ENCODE results near the gene MFSD8. TPM values are rescaled to one million over a fixed set of nuclear protein-coding genes. Genes with fewer than 3 reads are reported as not detected.

Gene MFSD8
- total RNA-seq, 1 donor from 2014 or later = 20.9 TPM

DNA sequence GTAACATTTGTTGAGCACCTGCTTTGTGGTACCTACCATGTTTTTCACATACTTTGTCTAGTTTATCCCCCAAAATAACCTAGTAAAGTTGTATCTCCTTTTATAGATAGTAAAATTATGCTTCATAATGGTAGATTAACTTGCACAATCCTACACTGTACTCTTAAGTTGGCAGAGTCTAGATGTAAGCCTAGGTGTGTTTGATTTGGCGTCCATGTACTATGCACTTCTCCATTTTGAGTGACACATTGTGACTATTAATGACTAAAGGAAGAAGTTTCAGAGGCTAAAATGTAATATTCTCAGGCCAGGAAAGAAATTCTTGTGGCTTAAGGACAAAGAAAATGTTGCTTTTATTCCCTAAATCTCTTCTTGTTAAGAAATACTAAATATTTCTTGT, 68.9 kb downstream of the MFSD8 start:
- DNase-seq (no peak), ATAC-seq (no peak)
- Histone ChIP-seq H3K4me1 (no peaks in the 10 kb centered on the region), H3K27ac (no peak overlapping the region), H3K27me3 (ENCODE audit: low read depth) (no peaks in the 10 kb centered on the region), H3K9me3 (no peaks in the 10 kb centered on the region), H3K4me3 (no peak overlapping the region), H3K36me3 (peaks cover 6% of the 10 kb centered on the region)
- intact Hi-C loops (cut with DNase I) = no loop called here
- TF ChIP-seq, protein P1, sequence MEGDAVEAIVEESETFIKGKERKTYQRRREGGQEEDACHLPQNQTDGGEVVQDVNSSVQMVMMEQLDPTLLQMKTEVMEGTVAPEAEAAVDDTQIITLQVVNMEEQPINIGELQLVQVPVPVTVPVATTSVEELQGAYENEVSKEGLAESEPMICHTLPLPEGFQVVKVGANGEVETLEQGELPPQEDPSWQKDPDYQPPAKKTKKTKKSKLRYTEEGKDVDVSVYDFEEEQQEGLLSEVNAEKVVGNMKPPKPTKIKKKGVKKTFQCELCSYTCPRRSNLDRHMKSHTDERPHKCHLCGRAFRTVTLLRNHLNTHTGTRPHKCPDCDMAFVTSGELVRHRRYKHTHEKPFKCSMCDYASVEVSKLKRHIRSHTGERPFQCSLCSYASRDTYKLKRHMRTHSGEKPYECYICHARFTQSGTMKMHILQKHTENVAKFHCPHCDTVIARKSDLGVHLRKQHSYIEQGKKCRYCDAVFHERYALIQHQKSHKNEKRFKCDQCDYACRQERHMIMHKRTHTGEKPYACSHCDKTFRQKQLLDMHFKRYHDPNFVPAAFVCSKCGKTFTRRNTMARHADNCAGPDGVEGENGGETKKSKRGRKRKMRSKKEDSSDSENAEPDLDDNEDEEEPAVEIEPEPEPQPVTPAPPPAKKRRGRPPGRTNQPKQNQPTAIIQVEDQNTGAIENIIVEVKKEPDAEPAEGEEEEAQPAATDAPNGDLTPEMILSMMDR (IDR thresholded peaks at IDR 0.05) = no peak

DNA sequence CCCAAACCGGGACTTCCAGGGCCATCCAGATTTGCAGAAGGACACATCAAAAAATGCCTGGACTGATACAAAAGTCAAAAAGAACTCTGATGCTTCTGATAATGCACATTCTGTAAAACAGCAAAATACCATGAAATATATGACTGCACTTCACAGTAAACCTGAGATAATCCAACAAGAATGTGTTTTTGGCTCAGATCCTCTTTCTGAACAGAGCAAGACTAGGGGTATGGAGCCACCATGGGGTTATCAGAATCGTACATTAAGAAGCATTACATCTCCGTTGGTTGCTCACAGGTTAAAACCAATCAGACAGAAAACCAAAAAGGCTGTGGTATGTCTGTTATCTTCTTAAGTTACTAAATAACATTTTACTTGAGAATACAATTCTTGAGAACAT, 75.1 kb downstream of the MFSD8 start:
- TF ChIP-seq, protein P1 (IDR thresholded peaks at IDR 0.05) = no peak
- no peak for ATAC-seq
- Histone ChIP-seq H3K4me3 (no peak overlapping the region), H3K4me1 (no peaks in the 10 kb centered on the region), H3K27ac (no peak overlapping the region), H3K9me3 (no peaks in the 10 kb centered on the region), H3K36me3 (peaks cover 6% of the 10 kb centered on the region), H3K27me3 (ENCODE audit: low read depth) (no peaks in the 10 kb centered on the region)
- DNase-seq = no peak
- intact Hi-C loops (cut with DNase I) = no loop called here

DNA sequence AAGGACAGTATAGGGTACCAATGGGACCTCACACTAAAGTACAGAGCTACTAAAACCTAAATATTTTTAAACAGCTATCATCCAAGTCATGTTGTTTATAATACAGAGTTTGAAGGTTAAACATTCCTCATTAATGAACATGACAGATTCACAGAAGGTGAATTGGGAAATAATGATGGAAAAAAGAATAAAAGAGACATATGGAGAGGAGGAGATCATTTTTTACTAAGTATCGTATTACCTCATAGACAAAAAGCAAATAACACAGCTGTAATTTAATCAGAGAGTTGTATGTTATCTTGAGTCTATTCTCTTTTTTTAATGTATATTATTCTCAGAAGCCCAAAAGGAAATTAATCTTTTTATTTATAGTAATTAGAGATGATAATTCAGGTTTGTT, 76.4 kb downstream of the MFSD8 start:
- Histone ChIP-seq H3K27me3 (ENCODE audit: low read depth) (no peaks in the 10 kb centered on the region), H3K9me3 (no peaks in the 10 kb centered on the region), H3K27ac (no peak overlapping the region), H3K4me1 (no peaks in the 10 kb centered on the region), H3K4me3 (no peak overlapping the region), H3K36me3 (peaks cover 4% of the 10 kb centered on the region)
- DNase-seq (no peak), ATAC-seq (no peak)
- intact Hi-C loops (cut with DNase I) = no loop called here
- TF ChIP-seq, protein P1 (IDR thresholded peaks at IDR 0.05) = no peak

DNA sequence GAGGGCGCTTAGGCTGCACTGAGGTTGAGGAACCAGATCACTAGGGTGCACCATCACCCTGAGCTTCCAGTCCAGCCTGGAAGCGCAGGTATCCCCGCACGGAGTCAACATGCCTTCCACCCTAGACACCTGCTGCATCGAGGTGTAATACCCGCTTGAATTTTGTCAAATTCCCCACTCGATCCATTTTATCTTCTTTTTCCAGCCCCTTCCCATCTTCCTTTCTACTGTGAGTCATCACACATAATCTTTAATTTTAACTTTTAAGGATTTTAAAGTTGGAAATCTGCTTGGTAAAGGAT, 83.5 kb downstream of the MFSD8 start:
- ATAC-seq (no peak), DNase-seq (no peak)
- no peaks in the 10 kb centered on the region for H3K9me3 ChIP-seq
- H3K27ac ChIP-seq = no peak overlapping the region
- no peaks in the 10 kb centered on the region for H3K36me3 ChIP-seq
- H3K4me1 ChIP-seq = peaks cover 13% of the 10 kb centered on the region
- TF ChIP-seq, protein P1 (IDR thresholded peaks at IDR 0.05) = no peak
- H3K4me3 ChIP-seq = peak overlapping the region; percentile 87
- intact Hi-C loops (cut with DNase I) = no loop called here
- H3K27me3 ChIP-seq (ENCODE audit: low read depth) = no peaks in the 10 kb centered on the region

DNA sequence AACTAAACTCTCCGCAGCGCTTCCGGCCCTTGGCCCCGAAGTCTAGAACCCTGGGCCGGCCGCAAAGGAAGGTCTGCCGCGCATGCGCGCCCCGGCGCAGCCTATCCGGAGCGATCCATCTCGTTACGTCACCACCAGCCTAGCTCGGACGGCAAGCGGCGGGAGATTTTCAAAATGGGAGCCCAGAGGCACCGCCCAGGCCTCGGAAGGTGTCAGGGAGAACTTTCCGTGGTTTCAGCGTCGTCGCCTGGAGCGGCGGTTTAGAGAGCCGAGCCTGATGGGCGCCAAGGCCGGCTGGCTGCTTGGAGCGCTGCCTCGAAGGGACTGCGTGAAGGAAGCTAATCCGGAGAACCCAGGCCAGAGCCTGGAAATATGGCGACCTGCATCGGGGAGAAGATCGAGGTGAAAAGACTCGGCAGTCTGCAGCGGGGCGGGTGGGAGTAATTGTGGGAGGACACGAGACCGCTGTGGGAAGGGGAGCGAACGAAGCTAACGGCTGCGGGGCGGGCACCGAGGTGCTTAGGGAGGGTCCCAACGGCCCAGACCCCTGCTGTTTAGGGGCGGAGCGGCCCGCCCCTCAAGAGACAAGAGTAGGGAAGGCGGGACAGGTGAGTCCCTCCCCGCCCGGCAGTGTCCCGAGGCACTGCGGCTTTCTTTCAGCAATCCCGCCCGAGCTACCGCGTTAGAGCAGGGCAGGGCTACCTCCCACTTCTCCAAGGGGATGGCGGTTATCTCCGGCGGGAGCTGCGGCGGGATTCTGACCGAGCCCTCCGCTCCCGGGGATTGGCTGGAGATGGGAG, 84.0 kb downstream of the MFSD8 start, which contains the start of gene PLK4:
Gene PLK4 (plus strand): TSS at position 131 of the 800 bp plus-strand sequence. CDS start 242 bp downstream, at position 373.
- TF ChIP-seq, protein P1 (IDR thresholded peaks at IDR 0.05) = no peak
- Histone ChIP-seq H3K27ac (peak within 1 kb of the TSS; percentile 79), H3K4me3 (peak within 1 kb of the TSS; percentile 87), H3K9me3 (no peaks in the 10 kb centered on the region), H3K36me3 (no peaks in the 10 kb centered on the region), H3K27me3 (ENCODE audit: low read depth) (no peaks in the 10 kb centered on the region), H3K4me1 (peaks cover 13% of the 10 kb centered on the region)
- peak; percentile 99 for ATAC-seq
- intact Hi-C loops (cut with DNase I) = no loop called here
- DNase-seq = peak; percentile 96
